Stomach (tissue), 9 donors: ENCODE data around the gene PEX19. TPM values are rescaled to one million over a fixed set of nuclear protein-coding genes. Genes with fewer than 3 reads are reported as not detected.
"Not testable (repeated sequence)": the region's sequence is repeated elsewhere in the genome, so short reads cannot be mapped to it uniquely, and the experiment has no call there.

ENCODE experiments used
- DNase-seq, 2 donors: peaks; one replicate each; pipeline versions ENCODE4 v3.0.0 to v3.0.0-alpha.2; 2013 to 2019
- H3K27ac ChIP-seq, 5 donors: fragments of 200-600 bp in 4 of 5; sonication (generic) in 4 of 5; one replicate each; pipeline ENCODE4 v1.5.1; 2013 to 2019; ENCODE audit warnings: mild to moderate bottlenecking in 1 of 5, moderate library complexity in 1 of 5
- H3K27me3 ChIP-seq, 3 donors: fragments of 200-600 bp; sonication (generic); one replicate each; pipeline ENCODE4 v1.5.1; 2017 to 2019; ENCODE audit warnings: mixed run types in 1 of 3
- H3K36me3 ChIP-seq, 4 donors: fragments of 200-600 bp; sonication (generic); 1 replicate in 3 of 4; 2 replicates in 1 of 4; pipeline ENCODE4 v1.5.1; 2016 to 2019
- H3K4me1 ChIP-seq, 4 donors: fragments of 200-600 bp; sonication (generic); one replicate each; pipeline ENCODE4 v1.5.1; 2016 to 2019
- H3K4me3 ChIP-seq, 4 donors: fragments of 200-600 bp; sonication (generic) in 3 of 4; one replicate each; pipeline ENCODE4 v1.5.1; 2016 to 2019; ENCODE audit warnings: mild to moderate bottlenecking in 1 of 4
- H3K9me3 ChIP-seq, 4 donors: fragments of 200-600 bp; sonication (generic); one replicate each; pipeline ENCODE4 v1.5.1; 2016 to 2019
- EP300 ChIP-seq: sonication (generic); formaldehyde crosslinking; IDR thresholded peaks from one replicate; pipeline ENCODE4 v1.6.1; 2017; ENCODE audit warnings: antibody characterized with exemption
- POLR2A ChIP-seq, 4 donors: fragments of 450-650 bp; IDR thresholded peaks; one replicate each; pipeline ENCODE4 v1.6.1; 2016; ENCODE audit warnings: antibody characterized with exemption in 4 of 4, control low read depth in 2 of 4, mild to moderate bottlenecking in 1 of 4, moderate library complexity in 1 of 4
- POLR2AphosphoS5 ChIP-seq, 3 donors: sonication (generic); formaldehyde crosslinking; IDR thresholded peaks; one replicate each; pipeline ENCODE4 v1.6.1; 2016; ENCODE audit warnings: antibody characterized with exemption in 3 of 3
- WGBS, 5 donors: extraction: QIAGEN DNeasy Blood & Tissue Kit in 3 of 5; methylation state at CpG; one replicate each; pipeline versions ENCODE4 v1.1.5 to v1.1.7; 2013 to 2018; 5-methylcytosine and 5-hydroxymethylcytosine counted together
- intact Hi-C: fragments of 100-400 bp; cut with DNase I; formaldehyde crosslinking; loops from one replicate; pipeline ENCODE4 v1.15.1; 2023; ENCODE audit warnings: low total_unique reads
- polyA plus RNA-seq, 3 donors: library from polyadenylated mRNA; stranded (reverse); fragments of 200-250 nt; gene quantifications; one replicate each; pipeline ENCODE4 v1.2.3, GENCODE V29; 2013
- total RNA-seq, 5 donors: library from RNA; depleted of rRNA; stranded (reverse); fragments of >200 nt; gene quantifications; one replicate each; pipeline versions ENCODE4 v1.1.0 to v1.2.3, GENCODE V29; 2014 to 2016
- TF ChIP-seq, protein P1 (sequence below), 7 experiments: fragments of 450-650 bp in 4 of 7; fragments of 200-600 bp in 3 of 7; sonication (generic) in 3 of 7; IDR thresholded peaks; one replicate each; pipeline ENCODE4 v1.5.1; 2016 to 2019; ENCODE audit warnings: antibody characterized with exemption in 7 of 7, control low read depth in 2 of 7, mild to moderate bottlenecking in 1 of 7
- donor health status: healthy with polysubstance abuse.
- donor health status: Bipolar disorder and iron deficiency.
- donor health status: healthy.

PEX19 gene
- total and polyA plus RNA-seq, 8 donors, result 9.3 to 117 (median 27.4) TPM

DNA sequence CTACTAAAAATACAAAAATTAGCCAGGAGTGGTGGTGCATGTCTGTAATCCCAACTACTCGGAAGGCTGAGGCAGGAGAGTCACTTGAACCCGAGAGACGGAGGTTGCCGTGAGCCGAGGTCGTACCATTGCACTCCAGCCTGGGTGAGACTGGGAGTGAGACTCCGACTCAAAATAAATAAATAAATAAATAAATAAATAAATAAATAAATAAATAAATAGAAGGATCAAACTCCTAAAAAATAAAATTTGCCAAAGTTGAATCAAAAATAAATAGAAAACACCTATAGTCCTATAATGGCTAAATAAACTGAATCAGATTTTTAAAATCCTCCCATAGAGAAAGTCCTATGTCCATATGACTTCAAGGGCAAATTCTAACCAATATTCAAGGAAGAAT is 15.2 kb upstream of the PEX19 start:
- 84 to 88% (median 86%) methylated on average over 7 of the region's 7 CpGs for WGBS, 5 donors
- TF ChIP-seq POLR2AphosphoS5 (IDR thresholded peaks at IDR 0.05), result no peak
- no peak for TF ChIP-seq POLR2A (IDR thresholded peaks at IDR 0.05)
- no peak for TF ChIP-seq EP300
- TF ChIP-seq, protein P1, sequence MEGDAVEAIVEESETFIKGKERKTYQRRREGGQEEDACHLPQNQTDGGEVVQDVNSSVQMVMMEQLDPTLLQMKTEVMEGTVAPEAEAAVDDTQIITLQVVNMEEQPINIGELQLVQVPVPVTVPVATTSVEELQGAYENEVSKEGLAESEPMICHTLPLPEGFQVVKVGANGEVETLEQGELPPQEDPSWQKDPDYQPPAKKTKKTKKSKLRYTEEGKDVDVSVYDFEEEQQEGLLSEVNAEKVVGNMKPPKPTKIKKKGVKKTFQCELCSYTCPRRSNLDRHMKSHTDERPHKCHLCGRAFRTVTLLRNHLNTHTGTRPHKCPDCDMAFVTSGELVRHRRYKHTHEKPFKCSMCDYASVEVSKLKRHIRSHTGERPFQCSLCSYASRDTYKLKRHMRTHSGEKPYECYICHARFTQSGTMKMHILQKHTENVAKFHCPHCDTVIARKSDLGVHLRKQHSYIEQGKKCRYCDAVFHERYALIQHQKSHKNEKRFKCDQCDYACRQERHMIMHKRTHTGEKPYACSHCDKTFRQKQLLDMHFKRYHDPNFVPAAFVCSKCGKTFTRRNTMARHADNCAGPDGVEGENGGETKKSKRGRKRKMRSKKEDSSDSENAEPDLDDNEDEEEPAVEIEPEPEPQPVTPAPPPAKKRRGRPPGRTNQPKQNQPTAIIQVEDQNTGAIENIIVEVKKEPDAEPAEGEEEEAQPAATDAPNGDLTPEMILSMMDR (IDR thresholded peaks at IDR 0.05), result no peak
- H3K4me1 ChIP-seq, result no peaks in the 10 kb centered on the region

DNA sequence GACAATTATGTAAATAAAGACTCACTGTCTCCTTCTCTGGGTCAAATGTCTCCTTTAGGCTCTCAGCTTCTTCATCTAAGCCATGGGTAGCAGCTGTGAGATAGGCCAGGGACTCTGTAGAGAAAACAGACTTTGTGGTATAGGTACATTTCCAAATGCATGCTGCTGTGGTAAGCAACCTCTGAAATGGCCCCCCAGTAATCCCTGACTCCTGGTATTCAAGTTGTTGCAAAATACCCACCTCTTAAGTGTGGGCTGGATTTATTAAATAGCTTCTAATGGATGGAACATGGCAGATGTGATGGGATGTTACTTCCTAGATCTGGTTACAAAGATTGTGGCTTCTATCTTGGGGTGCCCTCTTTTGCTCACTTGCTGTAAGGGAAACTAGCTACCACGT is 11.1 kb upstream of the PEX19 start:
- TF ChIP-seq POLR2A (IDR thresholded peaks at IDR 0.05), result no peak
- TF ChIP-seq, protein P1 (IDR thresholded peaks at IDR 0.05), result no peak
- TF ChIP-seq POLR2AphosphoS5 (IDR thresholded peaks at IDR 0.05), result no peak
- no peak for TF ChIP-seq EP300
- Histone ChIP-seq H3K27me3 (no peaks in the 10 kb centered on the region), H3K27ac (no peak overlapping the region), H3K9me3 (no peaks in the 10 kb centered on the region), H3K4me3 (no peak overlapping the region), H3K36me3 (peaks cover 91 to 100% (median 100%) of the 10 kb centered on the region in 4 donors), H3K4me1 (peaks cover 0 to 4% (median 0%) of the 10 kb centered on the region in 4 donors)
- 79 to 94% (median 92%) methylated on average over 1 of the region's 1 CpG for WGBS, 5 donors
- intact Hi-C loops, result loop anchor here (10.0 kb wide), 1 partner anchor 191 kb away; no protein-coding TSS in a partner anchor
- DNase-seq, result no peak

More for the DNA sequence above, 15.2 kb upstream of the PEX19 start:
- H3K9me3 ChIP-seq, result no peaks in the 10 kb centered on the region
- no peaks in the 10 kb centered on the region for H3K27me3 ChIP-seq
- intact Hi-C loops, result no loop called here
- peaks cover 71 to 100% (median 100%) of the 10 kb centered on the region in 4 donors for H3K36me3 ChIP-seq
- no peak for DNase-seq
- H3K27ac ChIP-seq, result no peak overlapping the region
- no peak overlapping the region for H3K4me3 ChIP-seq

DNA sequence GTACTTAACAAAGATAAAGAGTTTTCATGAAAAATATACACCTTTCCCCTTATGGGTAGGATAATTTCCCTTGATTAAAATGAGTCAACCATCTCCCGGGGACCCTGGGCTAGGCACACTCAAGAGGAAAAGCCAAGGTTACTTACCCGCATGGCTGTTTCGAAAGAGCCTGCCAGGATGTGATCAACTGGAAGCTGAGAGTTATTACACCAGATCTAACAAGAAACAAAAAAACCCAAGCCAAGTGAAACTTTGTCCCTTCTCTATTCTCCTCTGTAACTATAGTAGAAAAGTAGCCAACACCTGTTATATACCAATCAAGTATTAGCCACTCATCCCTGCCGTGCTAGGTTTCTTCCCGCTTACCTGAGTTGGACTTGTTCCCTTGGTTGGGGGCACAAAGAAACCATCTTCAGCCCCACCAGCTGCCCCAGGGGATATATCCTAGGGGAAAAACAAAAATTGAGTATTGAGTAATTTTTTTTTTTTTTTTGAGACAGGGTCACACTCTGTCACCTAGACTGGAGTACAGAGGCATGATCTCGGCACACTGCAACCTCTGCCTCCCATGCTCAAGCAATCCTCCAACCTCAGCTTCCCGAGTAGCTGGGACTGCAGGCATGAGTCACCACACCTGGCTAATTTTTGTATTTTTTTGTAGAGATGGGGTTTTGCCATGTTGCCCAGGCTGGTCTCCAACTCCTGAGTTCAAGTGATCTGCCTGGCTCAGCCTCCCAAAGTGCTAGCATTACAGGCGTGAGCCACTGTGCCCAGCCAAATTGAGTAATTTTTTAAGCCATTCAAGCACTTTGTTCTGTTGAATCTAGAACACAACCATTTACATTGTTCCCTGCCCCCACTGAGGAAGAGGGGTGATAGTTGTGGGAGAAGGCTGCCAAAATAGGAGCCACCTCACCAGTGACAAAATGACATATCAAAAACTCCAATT is 8.4 kb upstream of the PEX19 start:
- TF ChIP-seq POLR2AphosphoS5 (IDR thresholded peaks at IDR 0.05) (no peak), POLR2A (IDR thresholded peaks at IDR 0.05) (no peak), EP300 (no peak)
- TF ChIP-seq, protein P1 (IDR thresholded peaks at IDR 0.05), result no peak
- Histone ChIP-seq H3K27ac (no peak overlapping the region), H3K36me3 (peaks cover 89 to 100% (median 100%) of the 10 kb centered on the region in 4 donors), H3K4me3 (no peak overlapping the region), H3K4me1 (peaks cover 0 to 6% (median 0%) of the 10 kb centered on the region in 4 donors), H3K27me3 (no peaks in the 10 kb centered on the region), H3K9me3 (no peaks in the 10 kb centered on the region)
- 79 to 85% (median 81%) methylated on average over 8 of the region's 8 CpGs for WGBS, 5 donors
- intact Hi-C loops, result loop anchor here (10.0 kb wide), 1 partner anchor 188 kb away; no protein-coding TSS in a partner anchor
- DNase-seq, result no peak

DNA sequence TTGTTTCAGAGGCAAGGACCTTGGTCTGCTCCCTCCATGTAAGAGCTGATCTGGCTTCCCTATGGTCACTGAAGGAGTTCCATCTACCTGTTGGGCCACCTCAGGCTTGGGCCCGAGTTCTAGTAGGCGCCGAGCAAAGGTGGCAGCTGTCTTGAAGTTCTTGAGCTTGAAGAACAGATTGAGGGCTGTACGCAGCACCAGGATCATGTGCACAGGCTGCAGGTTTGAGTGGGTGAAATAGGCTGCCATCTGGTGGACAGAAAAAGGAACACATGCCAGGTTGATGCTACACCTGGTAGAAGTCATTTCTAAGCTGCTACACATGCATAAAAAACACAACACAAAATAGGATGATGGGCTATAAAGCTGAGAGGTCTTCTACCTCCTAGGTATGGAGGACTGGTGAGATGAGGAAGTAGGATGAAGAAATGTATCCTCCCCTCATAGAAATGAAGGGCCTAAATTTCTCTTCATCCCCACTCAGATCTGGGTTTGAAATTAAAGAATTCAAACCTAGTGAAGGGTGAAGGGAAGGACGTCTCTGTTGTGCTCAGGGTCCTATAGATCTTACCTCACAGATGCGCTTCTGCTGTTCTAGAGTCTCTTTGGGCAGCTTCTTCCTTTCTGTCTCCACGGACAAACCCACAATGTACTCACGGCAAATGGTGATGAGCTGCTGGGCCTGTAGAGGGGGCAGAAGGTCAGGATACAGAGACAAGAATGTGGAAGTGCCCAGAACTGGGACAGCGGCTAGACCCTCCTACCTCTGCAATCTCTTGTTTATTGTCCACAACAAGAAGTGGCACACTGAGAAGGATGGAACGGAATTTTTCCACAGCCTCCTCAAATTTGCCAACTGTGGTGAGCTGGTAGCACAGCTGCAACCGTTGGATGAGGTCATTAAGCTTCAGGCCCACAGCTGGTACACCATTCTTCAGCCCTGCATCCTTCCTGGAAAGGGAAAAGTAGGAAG is 6.6 kb upstream of the PEX19 start:
- Histone ChIP-seq H3K4me3 (no peak overlapping the region), H3K27me3 (no peaks in the 10 kb centered on the region), H3K27ac (peak overlapping the region in 1 of 5 donors; percentile 48), H3K9me3 (no peaks in the 10 kb centered on the region), H3K36me3 (peaks cover 72 to 89% (median 87%) of the 10 kb centered on the region in 4 donors), H3K4me1 (peaks cover 0 to 6% (median 0%) of the 10 kb centered on the region in 4 donors)
- WGBS, 5 donors, result 35 to 46% (median 41%) methylated on average over 11 of the region's 11 CpGs
- TF ChIP-seq, protein P1 (IDR thresholded peaks at IDR 0.05), result peak in 5 of 7 experiments; percentile 74 to 86 (median 81)
- TF ChIP-seq POLR2AphosphoS5 (IDR thresholded peaks at IDR 0.05) (peak in 1 of 3 donors; percentile 54), EP300 (no peak)
- peak; percentile 71 to 91 for DNase-seq
- intact Hi-C loops, result loop anchor here (10.0 kb wide), 1 partner anchor 187 kb away; no protein-coding TSS in a partner anchor

DNA sequence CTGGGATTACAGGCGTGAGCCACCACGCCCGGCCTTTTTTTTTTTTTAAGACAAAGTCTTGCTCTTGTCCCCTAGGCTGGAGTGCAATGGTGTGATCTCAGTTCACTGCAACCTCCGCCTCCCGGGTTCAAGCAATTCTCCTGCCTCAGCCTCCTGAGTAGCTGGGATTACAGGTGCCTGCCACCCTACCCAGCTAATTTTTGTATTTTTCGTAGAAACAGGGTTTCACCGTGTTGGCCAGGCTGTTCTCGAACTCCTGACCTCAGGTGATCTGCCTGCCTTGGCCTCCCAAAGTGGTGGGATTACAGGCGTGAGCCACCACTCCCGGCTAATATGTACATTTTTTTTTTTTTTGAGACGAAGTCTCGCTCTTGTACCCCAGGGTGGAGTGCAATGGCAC is 2.8 kb upstream of the PEX19 start:
- intact Hi-C loops, result loop anchor here (10.0 kb wide), 1 partner anchor 93 kb away; the partner anchor contains the start of gene CASQ1
- 92 to 96% (median 93%) methylated on average over 12 of the region's 12 CpGs for WGBS, 5 donors
- not testable (repeated sequence) for DNase-seq

More for the DNA sequence above, 2.8 kb upstream of the PEX19 start:
- H3K9me3 ChIP-seq, H3K27ac ChIP-seq, H3K4me3 ChIP-seq, H3K27me3 ChIP-seq: not testable (repeated sequence)
- peaks cover 35 to 59% (median 52%) of the 10 kb centered on the region in 4 donors for H3K36me3 ChIP-seq
- peaks cover 8 to 31% (median 25%) of the 10 kb centered on the region in 4 donors for H3K4me1 ChIP-seq
